ENCODE data around the gene PRSS57. TPM values are rescaled to one million over a fixed set of nuclear protein-coding genes. Genes with fewer than 3 reads are reported as not detected.
"Not testable (repeated sequence)": the region's sequence is repeated elsewhere in the genome, so short reads cannot be mapped to it uniquely, and the experiment has no call there.

Gene PRSS57
- total RNA-seq (not detected), polyA plus RNA-seq (not detected)
- long read RNA-seq, donor 1 = 0 reads
- long read RNA-seq, donor 2, partial matches to known transcripts = 0 of 1 reads
- long read RNA-seq, donor 2, other reads (novel, unspliced or antisense) = 1 of 1 reads

DNA sequence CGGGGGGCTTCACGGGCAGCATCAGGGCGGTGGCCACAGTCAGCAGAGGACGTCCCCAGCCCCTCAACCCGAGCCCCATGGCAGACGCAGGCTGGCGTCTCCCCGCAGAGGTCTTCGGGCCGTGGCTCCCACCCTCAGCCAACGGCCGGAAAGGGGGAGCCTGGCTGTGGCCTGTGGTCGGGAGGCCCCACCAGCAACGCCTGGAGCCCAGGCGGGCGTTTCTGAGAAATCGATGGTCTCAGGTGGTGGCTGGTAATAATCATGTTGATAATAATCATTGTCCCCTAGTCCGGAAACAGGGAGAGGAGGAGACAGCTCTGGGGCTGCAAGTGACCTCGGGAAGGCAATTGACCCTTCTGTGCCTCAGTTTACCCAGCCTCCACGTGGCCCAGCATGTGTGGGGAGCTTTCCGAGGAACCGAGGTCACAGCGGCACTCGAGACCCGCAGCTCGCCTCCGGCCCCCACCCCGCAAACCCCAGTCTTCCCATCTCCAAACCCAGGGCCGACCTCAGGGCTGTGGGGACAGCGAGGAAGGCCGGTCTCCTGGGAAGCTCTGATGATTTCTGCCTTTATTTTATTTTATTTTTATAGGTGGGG is at the start of gene PRSS57:
TSS of gene PRSS57 (minus strand) at position 101 of the 598 bp plus-strand sequence. CDS start at position 79, 22 bp downstream.
- Histone ChIP-seq H3K4me1 (ENCODE audit: control insufficient read depth in 1 of 2, insufficient read depth in 2 of 2, low read length in 2 of 2) (no peaks in the 10 kb centered on the region), H3K36me3 (ENCODE audit: control insufficient read depth in 1 of 2, insufficient read depth in 2 of 2, low read length in 1 of 2) (no peaks in the 10 kb centered on the region), H3K9me3 (ENCODE audit: control insufficient read depth, low read length) (no peaks in the 10 kb centered on the region), H3K4me3 (ENCODE audit: low read length in 2 of 2) (no peak within 1 kb of the TSS), H3K27me3 (ENCODE audit: control insufficient read depth in 1 of 2, insufficient read depth in 2 of 2, low read length in 1 of 2) (no peaks in the 10 kb centered on the region), H3K27ac (ENCODE audit: low read depth in 1 of 2, low read length in 2 of 2) (no peak within 1 kb of the TSS)
- DNase-seq = no peak
- WGBS, 2 donors = 69 to 74% methylated on average over 29 to 31 of the region's 31 CpGs
- no peak for ATAC-seq (ENCODE audit: low FRiP score)
- intact Hi-C loops (cut with DNase I) = no loop called here

- ATAC-seq (ENCODE audit: low FRiP score) = peak; percentile 22
- H3K27me3 ChIP-seq (ENCODE audit: control insufficient read depth in 1 of 2, insufficient read depth in 2 of 2, low read length in 1 of 2) = no peaks in the 10 kb centered on the region
- WGBS, 2 donors = 72 to 77% methylated on average over 13 of the region's 13 CpGs
- peaks cover 2% of the 10 kb centered on the region for H3K9me3 ChIP-seq (ENCODE audit: control insufficient read depth, low read length)
- H3K4me1 ChIP-seq (ENCODE audit: control insufficient read depth in 1 of 2, insufficient read depth in 2 of 2, low read length in 2 of 2) = no peaks in the 10 kb centered on the region
- no peaks in the 10 kb centered on the region for H3K36me3 ChIP-seq (ENCODE audit: control insufficient read depth in 1 of 2, insufficient read depth in 2 of 2, low read length in 1 of 2)
- intact Hi-C loops (cut with DNase I) = no loop called here
- H3K4me3 ChIP-seq (ENCODE audit: low read length in 2 of 2) = no peak overlapping the region
- no peak overlapping the region for H3K27ac ChIP-seq (ENCODE audit: low read depth in 1 of 2, low read length in 2 of 2)
- no peak for DNase-seq
Observed at GRCh38 chr19:743168-743687, 48.0 kb upstream of the PRSS57 start.

DNA sequence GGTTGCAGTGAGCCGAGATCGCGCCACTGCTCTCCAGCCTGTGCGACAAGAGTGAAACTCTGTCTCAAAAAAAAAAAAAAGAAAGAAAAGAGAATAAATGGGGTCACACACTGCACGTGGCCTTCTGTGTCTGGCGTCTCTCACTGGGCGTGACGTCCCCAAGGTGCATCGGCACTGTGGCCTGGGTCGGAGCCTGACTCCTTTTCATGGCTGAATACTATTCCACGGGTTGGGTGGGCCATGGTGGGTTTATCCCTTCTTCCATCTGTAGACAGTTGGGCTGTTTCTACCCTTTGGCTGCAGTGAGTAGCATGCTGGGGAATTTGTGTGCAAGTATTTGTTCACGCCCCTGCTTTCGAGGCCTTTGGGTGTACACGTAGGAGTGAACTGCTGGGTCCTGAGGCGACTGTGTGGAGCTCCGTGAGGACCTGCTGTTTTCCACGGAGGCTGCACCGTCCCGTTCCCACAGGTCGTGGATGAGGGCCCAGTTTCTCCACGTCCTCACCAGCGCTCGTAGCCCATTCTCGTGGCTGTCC is 47.4 kb upstream of the PRSS57 start:
- 94 to 95% methylated on average over 24 of the region's 24 CpGs for WGBS, 2 donors
- no peak overlapping the region for H3K27ac ChIP-seq (ENCODE audit: low read depth in 1 of 2, low read length in 2 of 2)
- no peak overlapping the region for H3K4me3 ChIP-seq (ENCODE audit: low read length in 2 of 2)
- DNase-seq (no peak), ATAC-seq (ENCODE audit: low FRiP score) (no peak)
- no peaks in the 10 kb centered on the region for H3K4me1 ChIP-seq (ENCODE audit: control insufficient read depth in 1 of 2, insufficient read depth in 2 of 2, low read length in 2 of 2)
- peaks cover 2% of the 10 kb centered on the region for H3K9me3 ChIP-seq (ENCODE audit: control insufficient read depth, low read length)
- no peaks in the 10 kb centered on the region for H3K27me3 ChIP-seq (ENCODE audit: control insufficient read depth in 1 of 2, insufficient read depth in 2 of 2, low read length in 1 of 2)
- H3K36me3 ChIP-seq (ENCODE audit: control insufficient read depth in 1 of 2, insufficient read depth in 2 of 2, low read length in 1 of 2) = no peaks in the 10 kb centered on the region
- intact Hi-C loops (cut with DNase I) = no loop called here

DNA sequence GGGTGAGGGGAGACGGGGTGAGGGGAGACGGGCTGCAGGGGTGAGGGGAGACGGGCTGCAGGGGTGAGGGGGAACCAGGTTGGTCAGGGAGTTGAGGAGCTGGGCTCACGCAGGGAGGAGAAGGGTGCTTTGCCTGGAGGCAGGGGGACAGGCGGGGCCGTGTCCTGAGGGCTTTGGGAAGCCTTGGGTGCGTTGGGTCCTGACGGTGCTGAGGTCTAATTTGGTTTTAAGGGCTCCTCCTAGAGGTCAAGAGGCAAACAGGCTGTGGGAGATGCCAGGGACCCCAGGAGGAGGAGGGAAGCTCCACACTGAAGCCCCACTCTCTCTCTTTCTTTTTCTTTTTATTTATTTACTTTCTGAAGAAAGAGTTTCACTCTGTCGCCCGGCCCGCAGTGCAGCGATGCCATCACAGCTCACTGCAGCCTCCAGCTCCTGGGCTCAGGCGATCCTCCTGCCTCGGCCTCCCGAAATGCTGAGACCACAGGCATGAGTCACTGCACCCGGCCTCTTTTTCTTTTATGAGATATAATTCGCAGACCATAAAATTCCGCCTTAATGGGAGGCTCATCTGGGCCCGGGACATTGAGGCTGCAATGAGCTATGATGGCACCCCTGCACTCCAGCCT is 46.4 kb upstream of the PRSS57 start:
- H3K27me3 ChIP-seq (ENCODE audit: control insufficient read depth in 1 of 2, insufficient read depth in 2 of 2, low read length in 1 of 2) = no peaks in the 10 kb centered on the region
- intact Hi-C loops (cut with DNase I) = no loop called here
- H3K27ac ChIP-seq (ENCODE audit: low read depth in 1 of 2, low read length in 2 of 2) = no peak overlapping the region
- no peak overlapping the region for H3K4me3 ChIP-seq (ENCODE audit: low read length in 2 of 2)
- ATAC-seq (ENCODE audit: low FRiP score) (no peak), DNase-seq (no peak)
- no peaks in the 10 kb centered on the region for H3K4me1 ChIP-seq (ENCODE audit: control insufficient read depth in 1 of 2, insufficient read depth in 2 of 2, low read length in 2 of 2)
- H3K36me3 ChIP-seq (ENCODE audit: control insufficient read depth in 1 of 2, insufficient read depth in 2 of 2, low read length in 1 of 2) = no peaks in the 10 kb centered on the region
- 85% methylated on average over 16 to 18 of the region's 19 CpGs for WGBS, 2 donors
- peaks cover 2% of the 10 kb centered on the region for H3K9me3 ChIP-seq (ENCODE audit: control insufficient read depth, low read length)

DNA sequence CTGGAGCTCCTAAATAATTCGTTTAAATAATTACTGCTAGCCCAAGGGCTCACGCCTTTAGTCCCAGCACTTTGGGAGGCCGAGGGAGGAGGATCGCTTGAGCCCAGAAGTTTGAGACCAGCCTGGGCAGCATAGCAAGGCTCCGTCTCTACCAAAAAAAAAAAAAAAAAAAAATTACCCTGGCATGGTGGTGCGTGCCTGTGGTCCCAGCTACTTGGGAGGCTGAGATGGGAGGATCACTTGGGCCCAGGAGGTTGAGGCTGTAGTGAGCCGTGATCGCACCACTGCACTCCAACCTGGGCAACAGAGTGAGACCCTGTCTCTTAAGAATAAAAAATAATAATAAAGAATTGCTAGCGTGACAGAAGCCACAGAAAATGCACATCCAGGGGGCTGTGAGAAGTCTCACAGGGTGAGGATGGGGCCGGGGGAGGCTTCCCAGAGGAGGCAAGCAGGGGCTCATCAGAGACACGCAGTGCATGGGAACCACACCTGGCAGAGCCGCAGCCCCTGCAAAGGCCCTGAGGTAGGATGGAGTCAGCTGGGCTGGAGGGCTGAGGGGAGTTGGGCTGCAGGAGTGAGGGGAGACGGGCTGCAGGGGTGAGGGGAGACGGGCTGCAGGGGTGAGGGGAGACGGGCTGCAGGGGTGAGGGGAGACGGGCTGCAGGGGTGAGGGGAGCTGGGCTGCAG is 45.7 kb upstream of the PRSS57 start:
- H3K9me3 ChIP-seq (ENCODE audit: control insufficient read depth, low read length); DNase-seq; H3K4me3 ChIP-seq (ENCODE audit: low read length in 2 of 2); H3K27me3 ChIP-seq (ENCODE audit: control insufficient read depth in 1 of 2, insufficient read depth in 2 of 2, low read length in 1 of 2); intact Hi-C loops (cut with DNase I); H3K36me3 ChIP-seq (ENCODE audit: control insufficient read depth in 1 of 2, insufficient read depth in 2 of 2, low read length in 1 of 2); H3K4me1 ChIP-seq (ENCODE audit: control insufficient read depth in 1 of 2, insufficient read depth in 2 of 2, low read length in 2 of 2); H3K27ac ChIP-seq (ENCODE audit: low read depth in 1 of 2, low read length in 2 of 2); ATAC-seq (ENCODE audit: low FRiP score): not testable (repeated sequence)
- WGBS, 2 donors = 85 to 87% methylated on average over 14 to 16 of the region's 16 CpGs

DNA sequence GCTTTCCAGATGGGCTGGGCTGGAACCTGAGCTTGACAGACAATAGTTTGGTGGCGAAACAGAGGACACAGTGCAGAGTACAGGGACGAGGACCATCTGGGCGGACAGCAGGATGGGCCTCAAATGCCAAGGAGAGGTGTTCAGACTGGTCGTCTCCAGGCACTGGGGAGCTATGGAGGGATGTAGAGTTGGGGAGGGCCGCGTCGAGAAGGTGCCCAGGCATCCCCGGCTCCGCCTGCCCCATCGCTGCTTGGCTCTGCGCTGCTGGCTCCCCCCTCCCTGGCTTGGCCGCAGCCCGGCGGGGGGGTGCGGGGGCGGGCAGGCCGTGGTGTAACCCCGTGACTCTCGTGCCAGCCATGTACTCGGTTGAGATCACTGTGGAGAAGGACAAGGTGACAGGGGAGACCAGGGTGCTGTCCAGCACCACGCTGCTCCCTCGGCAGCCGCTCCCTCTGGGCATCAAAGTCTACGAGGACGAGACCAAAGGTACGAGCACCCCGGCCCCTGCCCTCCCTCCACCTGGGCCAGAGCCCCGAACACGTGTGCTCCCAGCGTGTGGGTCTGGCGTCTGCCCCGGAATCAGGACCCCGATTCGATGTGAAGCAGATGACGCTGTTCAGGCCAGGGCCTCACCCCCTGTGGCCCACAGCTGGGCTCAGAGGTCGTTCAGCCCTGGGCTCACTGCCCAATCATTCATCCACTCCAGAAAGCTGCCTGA is 44.9 kb upstream of the PRSS57 start:
- 87 to 89% methylated on average over 33 to 36 of the region's 36 CpGs for WGBS, 2 donors
- intact Hi-C loops (cut with DNase I) = no loop called here
- no peak for ATAC-seq (ENCODE audit: low FRiP score)
- Histone ChIP-seq H3K27me3 (ENCODE audit: control insufficient read depth in 1 of 2, insufficient read depth in 2 of 2, low read length in 1 of 2) (no peaks in the 10 kb centered on the region), H3K9me3 (ENCODE audit: control insufficient read depth, low read length) (no peaks in the 10 kb centered on the region), H3K36me3 (ENCODE audit: control insufficient read depth in 1 of 2, insufficient read depth in 2 of 2, low read length in 1 of 2) (no peaks in the 10 kb centered on the region), H3K4me1 (ENCODE audit: control insufficient read depth in 1 of 2, insufficient read depth in 2 of 2, low read length in 2 of 2) (no peaks in the 10 kb centered on the region), H3K4me3 (ENCODE audit: low read length in 2 of 2) (no peak overlapping the region), H3K27ac (ENCODE audit: low read depth in 1 of 2, low read length in 2 of 2) (no peak overlapping the region)
- peak in 1 of 2 donors; percentile 69 for DNase-seq

- H3K36me3 ChIP-seq (ENCODE audit: control insufficient read depth in 1 of 2, insufficient read depth in 2 of 2, low read length in 1 of 2) = no peaks in the 10 kb centered on the region
- no peak overlapping the region for H3K4me3 ChIP-seq (ENCODE audit: low read length in 2 of 2)
- no peaks in the 10 kb centered on the region for H3K9me3 ChIP-seq (ENCODE audit: control insufficient read depth, low read length)
- 91% methylated on average over 23 of the region's 23 CpGs for WGBS, 2 donors
- ATAC-seq (ENCODE audit: low FRiP score) (no peak), DNase-seq (no peak)
- H3K27ac ChIP-seq (ENCODE audit: low read depth in 1 of 2, low read length in 2 of 2) = no peak overlapping the region
- H3K27me3 ChIP-seq (ENCODE audit: control insufficient read depth in 1 of 2, insufficient read depth in 2 of 2, low read length in 1 of 2) = no peaks in the 10 kb centered on the region
- H3K4me1 ChIP-seq (ENCODE audit: control insufficient read depth in 1 of 2, insufficient read depth in 2 of 2, low read length in 2 of 2) = no peaks in the 10 kb centered on the region
- intact Hi-C loops (cut with DNase I) = no loop called here
Observed at GRCh38 chr19:738509-739128, 43.4 kb upstream of the PRSS57 start.

DNA sequence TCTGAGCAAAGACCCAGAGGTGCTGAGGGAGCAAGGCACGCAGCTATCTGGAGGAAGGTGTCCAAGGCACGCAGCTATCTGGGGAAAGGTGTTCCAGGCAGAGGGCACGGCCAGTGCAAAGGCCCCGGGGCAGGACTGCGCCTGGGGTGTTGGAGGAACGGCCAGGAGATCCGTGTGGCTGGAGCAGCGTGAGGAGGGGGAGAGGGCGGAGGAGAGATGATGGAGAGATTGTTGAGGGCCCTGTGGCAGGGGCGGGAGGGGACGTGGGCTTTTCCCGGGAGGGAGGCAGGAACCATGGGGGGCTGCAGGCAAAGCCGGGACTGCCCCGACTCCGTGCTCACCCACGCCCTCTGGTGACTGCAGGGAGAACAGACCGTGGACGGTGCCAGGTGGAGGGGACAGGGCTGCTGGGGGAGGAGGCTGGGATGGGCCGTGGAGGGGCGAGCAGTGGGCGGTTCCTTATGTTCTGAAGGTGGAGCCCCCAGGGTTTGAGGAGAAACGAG is 42.4 kb upstream of the PRSS57 start:
- DNase-seq (peak in 1 of 2 donors; percentile 85), ATAC-seq (ENCODE audit: low FRiP score) (peak; percentile 67)
- H3K27ac ChIP-seq (ENCODE audit: low read depth in 1 of 2, low read length in 2 of 2) = no peak overlapping the region
- intact Hi-C loops (cut with DNase I) = no loop called here
- H3K36me3 ChIP-seq (ENCODE audit: control insufficient read depth in 1 of 2, insufficient read depth in 2 of 2, low read length in 1 of 2) = no peaks in the 10 kb centered on the region
- no peak overlapping the region for H3K4me3 ChIP-seq (ENCODE audit: low read length in 2 of 2)
- no peaks in the 10 kb centered on the region for H3K4me1 ChIP-seq (ENCODE audit: control insufficient read depth in 1 of 2, insufficient read depth in 2 of 2, low read length in 2 of 2)
- H3K27me3 ChIP-seq (ENCODE audit: control insufficient read depth in 1 of 2, insufficient read depth in 2 of 2, low read length in 1 of 2) = no peaks in the 10 kb centered on the region
- WGBS, 2 donors = 42 to 49% methylated on average over 21 to 22 of the region's 22 CpGs
- H3K9me3 ChIP-seq (ENCODE audit: control insufficient read depth, low read length) = no peaks in the 10 kb centered on the region
